Measurements from ENCODE around the gene GPSM1. TPM values are rescaled to one million over a fixed set of nuclear protein-coding genes. Genes with fewer than 3 reads are reported as not detected.
A peak's percentile ranks its signal among the peaks of the same experiment; 100 is the strongest.

Gene GPSM1
- total RNA-seq, 1 experiment from 2014 or later = 14.2 TPM

DNA sequence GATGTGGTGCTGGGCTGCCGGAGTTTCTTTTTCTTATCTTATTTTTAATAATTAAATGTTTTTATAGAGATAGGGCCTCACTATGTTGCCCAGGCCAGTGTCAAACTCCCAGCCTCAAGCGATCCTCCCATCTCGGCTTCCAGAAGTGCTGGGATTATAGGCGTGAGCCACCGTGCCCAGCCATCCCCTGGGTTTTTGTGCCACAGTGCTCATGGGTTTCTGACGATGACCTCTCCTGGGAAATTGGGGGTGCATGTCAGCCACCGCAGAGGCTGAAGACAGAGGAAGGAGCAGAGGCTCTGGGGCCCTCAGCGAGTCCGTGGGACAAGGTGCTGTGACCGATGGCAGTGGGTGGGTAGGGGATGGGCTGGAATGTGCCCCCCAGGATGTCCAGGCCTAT lies 14.4 kb downstream of the GPSM1 start:
- H3K36me3 Mint-ChIP-seq = no peaks in the 10 kb centered on the region
- H3K4me3 Mint-ChIP-seq = peak overlapping the region; percentile 47
- DNase-seq (ENCODE audit: low spot score) (no peak), ATAC-seq (no peak)
- TF ChIP-seq GTF2I (CRISPR knock-in tag; conservative IDR thresholded peaks at IDR 0.05) (no peak), ESRRA (CRISPR knock-in tag; IDR thresholded peaks at IDR 0.05; ENCODE audit: borderline replicate concordance) (no peak), ELF4 (CRISPR knock-in tag; IDR thresholded peaks at IDR 0.05; ENCODE audit: low read depth) (no peak), EMX1 (CRISPR knock-in tag; IDR thresholded peaks at IDR 0.05) (no peak), ETV6 (CRISPR knock-in tag; IDR thresholded peaks at IDR 0.05) (no peak), CREB1 (CRISPR knock-in tag; IDR thresholded peaks at IDR 0.05) (no peak), ZNF416 (CRISPR knock-in tag; IDR thresholded peaks at IDR 0.05) (no peak), ZNF396 (CRISPR knock-in tag; IDR thresholded peaks at IDR 0.05; ENCODE audit: borderline replicate concordance) (no peak), CBFB (CRISPR knock-in tag; IDR thresholded peaks at IDR 0.05; ENCODE audit: low read depth) (no peak), NFE2L1 (CRISPR knock-in tag; IDR thresholded peaks at IDR 0.05) (no peak), MXD4 (CRISPR knock-in tag; IDR thresholded peaks at IDR 0.05; ENCODE audit: borderline replicate concordance) (no peak), ERG (CRISPR knock-in tag; IDR thresholded peaks at IDR 0.05) (no peak), GRHL2 (CRISPR knock-in tag; IDR thresholded peaks at IDR 0.05; ENCODE audit: insufficient replicate concordance, severe bottlenecking) (no peak), FOXP4 (CRISPR knock-in tag; IDR thresholded peaks at IDR 0.05) (no peak)
- TF ChIP-seq, protein P1, sequence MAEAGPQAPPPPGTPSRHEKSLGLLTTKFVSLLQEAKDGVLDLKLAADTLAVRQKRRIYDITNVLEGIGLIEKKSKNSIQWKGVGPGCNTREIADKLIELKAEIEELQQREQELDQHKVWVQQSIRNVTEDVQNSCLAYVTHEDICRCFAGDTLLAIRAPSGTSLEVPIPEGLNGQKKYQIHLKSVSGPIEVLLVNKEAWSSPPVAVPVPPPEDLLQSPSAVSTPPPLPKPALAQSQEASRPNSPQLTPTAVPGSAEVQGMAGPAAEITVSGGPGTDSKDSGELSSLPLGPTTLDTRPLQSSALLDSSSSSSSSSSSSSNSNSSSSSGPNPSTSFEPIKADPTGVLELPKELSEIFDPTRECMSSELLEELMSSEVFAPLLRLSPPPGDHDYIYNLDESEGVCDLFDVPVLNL (CRISPR knock-in tag; IDR thresholded peaks at IDR 0.05; ENCODE audit: borderline replicate concordance, low read depth) = no peak
- TF ChIP-seq, protein P2, sequence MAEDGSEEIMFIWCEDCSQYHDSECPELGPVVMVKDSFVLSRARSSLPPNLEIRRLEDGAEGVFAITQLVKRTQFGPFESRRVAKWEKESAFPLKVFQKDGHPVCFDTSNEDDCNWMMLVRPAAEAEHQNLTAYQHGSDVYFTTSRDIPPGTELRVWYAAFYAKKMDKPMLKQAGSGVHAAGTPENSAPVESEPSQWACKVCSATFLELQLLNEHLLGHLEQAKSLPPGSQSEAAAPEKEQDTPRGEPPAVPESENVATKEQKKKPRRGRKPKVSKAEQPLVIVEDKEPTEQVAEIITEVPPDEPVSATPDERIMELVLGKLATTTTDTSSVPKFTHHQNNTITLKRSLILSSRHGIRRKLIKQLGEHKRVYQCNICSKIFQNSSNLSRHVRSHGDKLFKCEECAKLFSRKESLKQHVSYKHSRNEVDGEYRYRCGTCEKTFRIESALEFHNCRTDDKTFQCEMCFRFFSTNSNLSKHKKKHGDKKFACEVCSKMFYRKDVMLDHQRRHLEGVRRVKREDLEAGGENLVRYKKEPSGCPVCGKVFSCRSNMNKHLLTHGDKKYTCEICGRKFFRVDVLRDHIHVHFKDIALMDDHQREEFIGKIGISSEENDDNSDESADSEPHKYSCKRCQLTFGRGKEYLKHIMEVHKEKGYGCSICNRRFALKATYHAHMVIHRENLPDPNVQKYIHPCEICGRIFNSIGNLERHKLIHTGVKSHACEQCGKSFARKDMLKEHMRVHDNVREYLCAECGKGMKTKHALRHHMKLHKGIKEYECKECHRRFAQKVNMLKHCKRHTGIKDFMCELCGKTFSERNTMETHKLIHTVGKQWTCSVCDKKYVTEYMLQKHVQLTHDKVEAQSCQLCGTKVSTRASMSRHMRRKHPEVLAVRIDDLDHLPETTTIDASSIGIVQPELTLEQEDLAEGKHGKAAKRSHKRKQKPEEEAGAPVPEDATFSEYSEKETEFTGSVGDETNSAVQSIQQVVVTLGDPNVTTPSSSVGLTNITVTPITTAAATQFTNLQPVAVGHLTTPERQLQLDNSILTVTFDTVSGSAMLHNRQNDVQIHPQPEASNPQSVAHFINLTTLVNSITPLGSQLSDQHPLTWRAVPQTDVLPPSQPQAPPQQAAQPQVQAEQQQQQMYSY (CRISPR knock-in tag; IDR thresholded peaks at IDR 0.05) = no peak
- TF ChIP-seq, protein P3, sequence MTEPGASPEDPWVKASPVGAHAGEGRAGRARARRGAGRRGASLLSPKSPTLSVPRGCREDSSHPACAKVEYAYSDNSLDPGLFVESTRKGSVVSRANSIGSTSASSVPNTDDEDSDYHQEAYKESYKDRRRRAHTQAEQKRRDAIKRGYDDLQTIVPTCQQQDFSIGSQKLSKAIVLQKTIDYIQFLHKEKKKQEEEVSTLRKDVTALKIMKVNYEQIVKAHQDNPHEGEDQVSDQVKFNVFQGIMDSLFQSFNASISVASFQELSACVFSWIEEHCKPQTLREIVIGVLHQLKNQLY (CRISPR knock-in tag; IDR thresholded peaks at IDR 0.05) = no peak
- TF ChIP-seq, protein P4, sequence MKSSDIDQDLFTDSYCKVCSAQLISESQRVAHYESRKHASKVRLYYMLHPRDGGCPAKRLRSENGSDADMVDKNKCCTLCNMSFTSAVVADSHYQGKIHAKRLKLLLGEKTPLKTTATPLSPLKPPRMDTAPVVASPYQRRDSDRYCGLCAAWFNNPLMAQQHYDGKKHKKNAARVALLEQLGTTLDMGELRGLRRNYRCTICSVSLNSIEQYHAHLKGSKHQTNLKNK (CRISPR knock-in tag; IDR thresholded peaks at IDR 0.05) = no peak
- ChIA-PET POLR2A (interaction anchor here (1.3 kb wide), 1 partner anchor 21 kb away, joined by 3 read pairs; no protein-coding TSS in a partner anchor), CTCF (interaction anchor here (0.6 to 3.3 kb wide), 9 partner anchors 10 to 171 kb away, joined by 3 to 33 read pairs (median 4); partner anchors contain the start of gene DNLZ)
- H3K27me3 Mint-ChIP-seq (ENCODE audit: low read depth) = no peaks in the 10 kb centered on the region
- no peak overlapping the region for H3K27ac Mint-ChIP-seq
- H3K4me1 Mint-ChIP-seq = no peaks in the 10 kb centered on the region
- H3K9me3 Mint-ChIP-seq = no peaks in the 10 kb centered on the region

Data from WTC11 (cell line).